IMR-90 (cell line): ENCODE data around the gene LILRB2.
"Not testable (repeated sequence)": the region's sequence is repeated elsewhere in the genome, so short reads cannot be mapped to it uniquely, and the experiment has no call there.

ENCODE experiments used
- RFX5 ChIP-seq: IDR thresholded peaks from 2 replicates; pipeline ENCODE4 v1.8.0; 2012; ENCODE audit warnings: low read depth, mild to moderate bottlenecking, low read length, moderate library complexity
- TF ChIP-seq, protein P1 (sequence below): conservative IDR thresholded peaks from 2 replicates; pipeline ENCODE4 v1.5.1; 2012; ENCODE audit warnings: mild to moderate bottlenecking, low read depth, low read length, improper control_type of control experiment
- TF ChIP-seq, protein P2 (sequence below): fragments of 150-350 bp; IDR thresholded peaks from 2 replicates; pipeline ENCODE4 v1.6.1; 2016; ENCODE audit warnings: low read depth, mild to moderate bottlenecking, low read length, moderate library complexity, borderline replicate concordance

- TF ChIP-seq, protein P1, sequence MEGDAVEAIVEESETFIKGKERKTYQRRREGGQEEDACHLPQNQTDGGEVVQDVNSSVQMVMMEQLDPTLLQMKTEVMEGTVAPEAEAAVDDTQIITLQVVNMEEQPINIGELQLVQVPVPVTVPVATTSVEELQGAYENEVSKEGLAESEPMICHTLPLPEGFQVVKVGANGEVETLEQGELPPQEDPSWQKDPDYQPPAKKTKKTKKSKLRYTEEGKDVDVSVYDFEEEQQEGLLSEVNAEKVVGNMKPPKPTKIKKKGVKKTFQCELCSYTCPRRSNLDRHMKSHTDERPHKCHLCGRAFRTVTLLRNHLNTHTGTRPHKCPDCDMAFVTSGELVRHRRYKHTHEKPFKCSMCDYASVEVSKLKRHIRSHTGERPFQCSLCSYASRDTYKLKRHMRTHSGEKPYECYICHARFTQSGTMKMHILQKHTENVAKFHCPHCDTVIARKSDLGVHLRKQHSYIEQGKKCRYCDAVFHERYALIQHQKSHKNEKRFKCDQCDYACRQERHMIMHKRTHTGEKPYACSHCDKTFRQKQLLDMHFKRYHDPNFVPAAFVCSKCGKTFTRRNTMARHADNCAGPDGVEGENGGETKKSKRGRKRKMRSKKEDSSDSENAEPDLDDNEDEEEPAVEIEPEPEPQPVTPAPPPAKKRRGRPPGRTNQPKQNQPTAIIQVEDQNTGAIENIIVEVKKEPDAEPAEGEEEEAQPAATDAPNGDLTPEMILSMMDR, result not testable (repeated sequence)
- not testable (repeated sequence) for TF ChIP-seq RFX5
- TF ChIP-seq, protein P2, sequence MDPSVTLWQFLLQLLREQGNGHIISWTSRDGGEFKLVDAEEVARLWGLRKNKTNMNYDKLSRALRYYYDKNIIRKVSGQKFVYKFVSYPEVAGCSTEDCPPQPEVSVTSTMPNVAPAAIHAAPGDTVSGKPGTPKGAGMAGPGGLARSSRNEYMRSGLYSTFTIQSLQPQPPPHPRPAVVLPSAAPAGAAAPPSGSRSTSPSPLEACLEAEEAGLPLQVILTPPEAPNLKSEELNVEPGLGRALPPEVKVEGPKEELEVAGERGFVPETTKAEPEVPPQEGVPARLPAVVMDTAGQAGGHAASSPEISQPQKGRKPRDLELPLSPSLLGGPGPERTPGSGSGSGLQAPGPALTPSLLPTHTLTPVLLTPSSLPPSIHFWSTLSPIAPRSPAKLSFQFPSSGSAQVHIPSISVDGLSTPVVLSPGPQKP, result not testable (repeated sequence)
These were observed 2.9 kb downstream of the LILRB2 start for GRCh38 chr19:54278056-54278455.
